Activated CD4-positive, alpha-beta T cell treated with anti-CD3 and anti-CD28 coated beads, Interleukin-2, amount 50 U/mL, for 16 hours (primary cell): ENCODE data around the gene DTWD2.
"Not testable (repeated sequence)": the region's sequence is repeated elsewhere in the genome, so short reads cannot be mapped to it uniquely, and the experiment has no call there.

ENCODE experiments used
- DNase-seq: peaks from one replicate; pipeline ENCODE4 v3.0.0-alpha.2; 2020

Gene DTWD2

DNA sequence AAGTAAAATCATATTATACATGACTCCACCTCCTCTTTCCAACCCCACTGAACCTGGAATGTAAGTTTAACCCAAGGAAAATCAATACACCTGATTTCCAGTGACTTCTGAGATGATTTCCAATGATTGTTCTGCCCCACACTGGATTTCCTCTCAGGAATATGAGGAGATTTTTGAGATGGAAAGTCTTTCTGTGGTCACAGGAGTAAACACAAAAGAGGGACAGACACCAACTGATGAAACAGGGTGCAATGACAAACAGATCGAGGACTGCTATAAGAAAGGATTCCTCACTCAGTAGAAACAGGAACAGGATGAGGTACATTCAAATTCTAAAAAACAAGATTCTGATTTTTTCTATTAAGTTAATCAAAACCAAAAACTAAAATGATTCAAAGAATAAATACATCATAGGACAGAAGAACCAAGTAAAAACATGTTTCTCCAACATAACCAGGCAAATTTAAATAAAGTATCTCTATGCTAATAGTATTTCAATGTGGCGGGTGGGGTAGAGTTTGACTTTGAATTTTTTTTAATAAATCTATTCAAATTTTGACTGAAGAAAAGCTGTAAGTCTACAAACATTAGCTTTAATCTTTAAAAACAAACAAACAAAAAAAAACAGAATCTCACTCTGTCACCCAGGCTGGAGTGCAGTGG lies 42.1 kb downstream of the DTWD2 start:
- no peak for DNase-seq

DNA sequence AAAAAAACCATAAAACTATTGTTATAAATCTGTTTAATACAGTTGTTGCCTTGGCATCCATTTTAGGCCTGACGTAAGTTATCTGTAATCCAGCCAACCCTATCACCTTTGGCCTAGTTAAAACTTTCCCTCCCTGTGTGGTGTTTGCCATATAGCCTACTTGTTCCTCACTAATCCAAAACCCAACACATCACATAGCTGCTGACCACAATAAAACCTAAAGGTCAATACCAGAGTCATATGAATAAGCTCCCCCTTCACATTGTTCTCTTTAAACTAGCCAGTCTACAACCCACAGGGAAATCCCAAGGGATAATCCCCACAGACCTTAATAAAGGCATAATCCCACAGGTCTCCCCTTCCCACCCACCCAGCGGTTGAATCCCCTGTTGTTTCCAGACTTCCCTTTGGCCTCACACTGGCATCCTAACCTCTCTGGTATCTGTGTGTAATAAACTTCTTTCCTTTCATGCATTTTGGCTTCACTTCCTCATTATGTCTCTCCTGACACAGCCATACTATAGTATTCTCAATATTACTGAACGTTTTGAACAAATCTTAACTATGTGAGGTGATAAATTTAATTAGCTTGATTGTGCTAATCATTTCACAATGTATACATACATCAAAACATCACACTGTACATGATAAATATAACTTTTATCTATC lies 50.8 kb downstream of the DTWD2 start:
- DNase-seq: no peak

DNA sequence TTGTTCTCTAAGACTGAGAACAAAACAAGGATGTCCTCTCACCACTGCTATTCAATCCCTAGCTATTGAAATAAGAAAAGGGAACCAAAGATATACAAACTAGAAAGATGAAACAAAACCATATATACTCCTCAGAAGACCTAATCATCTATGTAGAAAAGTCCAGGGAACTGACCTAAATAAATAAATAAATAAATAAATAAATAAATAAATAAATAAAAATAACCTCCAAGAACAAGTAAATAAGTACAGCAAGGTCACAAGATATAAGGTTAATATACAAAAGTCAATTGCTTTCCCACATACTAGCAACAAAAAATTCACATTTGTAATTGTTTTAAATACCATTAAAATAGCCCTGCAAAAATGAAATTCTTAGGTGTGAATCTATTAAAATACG lies 54.6 kb downstream of the DTWD2 start:
- DNase-seq: no peak

DNA sequence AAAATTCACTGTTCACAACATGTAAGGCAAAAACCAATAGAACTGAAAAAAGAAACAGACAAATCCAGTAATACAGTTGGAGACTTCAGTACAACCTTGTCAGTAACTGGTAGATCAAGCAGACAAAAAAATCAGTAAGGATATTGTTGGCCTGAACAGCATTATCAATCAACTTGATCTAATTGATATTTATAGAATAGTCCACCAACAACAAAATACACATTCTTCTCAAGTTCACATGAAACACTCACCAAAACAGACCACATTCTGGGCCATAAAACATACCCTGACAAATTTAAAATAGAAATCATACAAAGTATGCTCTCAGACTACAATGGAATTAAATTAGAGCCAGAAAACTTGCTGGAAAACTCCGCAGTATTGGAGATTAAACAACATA lies 56.8 kb downstream of the DTWD2 start:
- no peak for DNase-seq

DNA sequence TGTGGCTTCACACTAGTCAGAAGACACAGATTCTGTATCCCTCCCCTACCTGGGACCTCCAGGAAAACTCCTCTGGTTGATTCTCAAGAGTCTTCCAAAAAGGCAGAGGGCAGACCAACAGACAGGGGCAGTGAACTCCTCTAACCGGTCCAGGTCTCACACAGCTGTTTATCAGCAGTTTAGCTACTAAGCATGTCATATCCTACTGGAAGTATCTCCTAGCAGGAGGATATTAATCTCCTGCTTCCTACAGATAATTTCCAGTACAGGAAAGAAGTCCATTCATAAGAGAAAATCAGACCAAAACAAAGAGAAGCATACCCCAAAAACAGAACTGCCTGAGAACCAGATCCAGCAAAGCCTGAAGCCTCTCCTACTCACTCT lies 64.3 kb downstream of the DTWD2 start:
- no peak for DNase-seq

DNA sequence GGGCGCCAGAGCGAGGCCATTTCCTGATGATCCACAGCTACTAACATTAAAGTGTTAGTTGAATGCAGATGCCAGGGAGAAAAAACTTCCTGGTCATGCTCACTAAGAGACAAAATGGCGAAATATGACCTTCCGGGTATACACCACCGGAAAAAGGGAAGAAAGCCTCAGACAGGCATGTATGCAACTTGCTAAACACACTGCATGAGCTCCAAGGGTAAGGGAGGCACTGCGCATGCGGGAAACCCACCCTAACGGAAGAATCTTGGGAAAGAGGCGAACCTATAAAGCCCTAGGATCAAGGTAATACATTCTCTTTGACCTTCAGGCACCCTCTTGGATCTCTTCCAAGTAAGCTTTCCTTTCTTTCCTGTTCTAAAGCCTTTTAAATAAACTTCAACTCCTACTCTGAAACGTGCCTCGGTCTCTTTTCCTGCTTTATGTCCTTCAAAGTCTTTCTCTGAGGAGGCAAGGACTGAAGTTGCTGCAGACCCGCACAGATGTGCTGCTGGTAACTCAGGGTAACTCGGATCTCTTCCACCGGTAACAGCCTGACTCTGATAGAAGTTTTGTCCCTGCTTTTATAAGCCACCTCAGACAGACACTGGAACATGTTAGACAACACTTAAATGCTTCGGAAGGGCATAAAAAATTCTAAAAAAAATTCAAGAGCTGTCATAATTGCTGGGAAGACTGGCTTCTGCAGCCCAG lies 64.9 kb downstream of the DTWD2 start:
- no peak for DNase-seq

DNA sequence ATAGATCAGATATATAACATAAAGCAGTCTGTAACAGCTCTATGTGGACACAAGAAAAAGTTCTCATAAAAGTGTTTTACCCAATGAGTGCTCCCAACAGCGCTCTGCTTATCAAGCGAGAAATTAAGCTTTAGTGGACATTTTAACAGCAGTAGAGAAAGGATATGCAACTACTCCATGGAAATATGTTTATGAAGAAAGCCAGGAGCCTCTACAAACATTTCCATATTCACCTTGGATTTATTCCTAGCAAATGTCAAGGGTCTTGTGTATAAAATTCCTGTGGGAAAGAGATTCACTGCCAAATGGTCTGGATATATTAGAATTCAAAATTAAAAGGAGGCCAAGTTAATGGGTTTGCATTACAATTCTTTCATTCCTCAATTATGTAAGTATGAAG lies 66.5 kb downstream of the DTWD2 start:
- no peak for DNase-seq

DNA sequence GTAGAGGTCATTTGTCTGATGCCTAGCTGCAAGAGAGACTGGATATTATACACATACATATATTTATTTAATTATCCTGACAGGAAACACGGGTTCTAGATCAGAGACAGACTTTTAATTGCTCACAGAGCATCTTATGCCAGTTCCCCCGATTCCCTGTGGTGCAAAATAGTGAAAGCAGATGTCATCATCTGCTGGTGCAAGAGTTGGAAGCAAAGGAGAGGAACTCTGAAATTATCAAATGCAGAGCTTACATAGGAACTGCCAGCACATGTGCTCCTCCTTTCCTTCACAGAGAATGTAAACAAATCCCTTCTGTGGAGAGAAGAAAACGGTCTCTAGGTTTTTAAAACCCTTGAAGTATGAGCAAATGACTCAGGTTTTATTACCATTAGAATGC lies 69.3 kb downstream of the DTWD2 start:
- DNase-seq: no peak

DNA sequence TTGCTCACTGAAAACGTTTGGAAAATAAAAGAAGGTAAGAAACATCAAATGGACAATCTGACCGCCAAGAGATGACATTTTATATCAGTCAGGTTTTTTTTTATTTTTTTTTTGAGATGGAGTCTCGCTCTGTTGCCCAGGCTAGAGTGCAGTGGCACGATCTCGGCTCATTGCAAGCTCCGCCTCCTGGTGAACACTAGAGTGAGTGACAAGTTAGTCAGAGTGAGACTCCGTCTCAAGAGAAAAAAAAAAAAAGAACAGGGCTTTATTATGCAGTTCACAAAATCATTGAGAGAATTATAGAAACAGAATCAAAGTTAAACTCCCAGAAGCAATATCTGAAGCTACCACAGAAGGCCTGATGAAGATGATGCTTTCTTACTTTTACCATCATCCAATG lies 70.1 kb downstream of the DTWD2 start:
- no peak for DNase-seq

DNA sequence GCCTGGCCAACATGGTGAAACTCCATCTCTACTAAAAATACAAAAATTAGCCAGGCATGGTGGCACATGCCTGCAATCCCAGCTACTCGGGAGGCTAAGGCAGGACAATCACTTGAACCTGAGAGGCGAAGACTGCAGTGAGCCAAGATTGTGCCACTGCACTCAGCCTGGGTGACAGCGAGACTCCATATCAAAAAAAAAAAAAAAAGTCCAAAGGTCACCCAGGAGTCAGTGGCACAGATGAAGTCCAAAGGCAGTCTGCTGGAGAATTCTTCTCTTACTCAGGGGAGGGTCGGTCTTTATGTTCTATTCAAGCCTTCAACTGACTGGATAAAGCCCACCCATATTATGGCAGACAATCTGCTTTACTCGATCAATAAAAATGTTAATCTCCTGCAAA lies 80.8 kb downstream of the DTWD2 start:
- not testable (repeated sequence) for DNase-seq

DNA sequence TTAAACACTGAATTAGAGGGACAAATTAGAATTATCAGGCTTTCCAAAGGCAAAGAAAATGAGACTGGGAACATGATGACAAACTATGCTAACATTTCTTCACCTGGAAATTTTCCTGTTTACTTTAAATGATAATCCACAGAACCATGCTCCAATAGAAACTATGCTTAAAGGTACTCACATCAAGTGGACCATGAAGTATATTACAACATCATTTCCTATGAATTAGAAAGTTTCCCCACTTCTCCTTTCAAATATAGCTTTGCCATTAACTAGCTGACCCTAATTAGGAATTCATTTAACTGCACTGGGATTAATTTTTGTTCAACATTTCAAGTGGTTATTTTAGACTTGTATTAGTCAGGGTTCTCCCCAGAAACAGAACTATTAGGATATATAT lies 81.4 kb downstream of the DTWD2 start:
- DNase-seq: no peak

DNA sequence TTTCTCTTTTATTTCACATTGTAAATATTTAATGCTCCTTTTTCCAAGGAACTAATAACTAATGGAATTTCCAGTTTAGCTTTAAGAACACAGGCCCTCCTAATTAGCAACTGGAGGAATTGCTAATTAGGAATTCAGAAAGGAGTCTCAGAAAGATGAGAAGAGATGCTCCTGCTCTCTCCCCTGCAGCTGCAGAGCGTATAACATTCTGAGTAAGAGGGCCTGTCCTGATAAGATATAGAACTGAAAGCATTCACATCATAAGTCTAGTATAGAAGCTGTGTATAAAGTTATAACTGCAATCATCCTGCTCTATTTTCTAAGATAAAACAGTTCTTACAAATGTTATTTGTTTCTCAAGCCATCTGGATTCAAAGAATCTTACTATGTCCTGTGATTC lies 83.2 kb downstream of the DTWD2 start:
- no peak for DNase-seq

DNA sequence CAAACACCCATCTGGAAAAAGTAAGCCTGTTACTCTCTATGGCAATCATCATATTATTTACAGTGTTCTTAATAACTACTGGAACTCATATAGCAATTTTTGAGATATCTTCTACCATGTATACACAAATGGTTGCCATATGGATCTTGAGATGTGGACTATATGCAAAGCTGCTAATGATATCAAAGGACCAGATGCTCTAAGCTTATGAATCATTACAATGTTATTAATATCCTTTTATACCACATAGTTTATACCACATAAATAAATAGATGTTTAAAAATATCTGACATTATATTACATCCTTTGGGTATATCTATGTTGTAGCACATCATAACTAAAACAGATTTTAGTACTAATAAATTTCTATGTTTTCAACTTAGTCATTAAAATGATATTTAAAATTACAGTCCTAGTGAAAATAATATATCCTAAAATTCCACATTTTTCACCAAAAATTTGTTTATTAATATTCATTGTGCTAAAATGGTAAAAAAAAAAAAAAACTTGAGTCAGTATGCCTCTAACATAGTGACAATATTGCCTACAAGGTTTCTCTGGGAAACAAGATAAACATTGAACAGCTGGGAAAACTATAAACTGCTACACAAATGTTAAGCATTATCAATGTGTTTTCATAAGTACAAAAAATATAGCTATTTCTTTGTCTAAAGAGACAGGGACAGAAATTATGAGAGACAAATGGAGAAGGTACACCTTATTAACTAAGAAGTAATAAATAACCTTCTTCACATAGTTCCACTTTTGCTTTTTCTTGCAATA lies 85.5 kb downstream of the DTWD2 start:
- no peak for DNase-seq

DNA sequence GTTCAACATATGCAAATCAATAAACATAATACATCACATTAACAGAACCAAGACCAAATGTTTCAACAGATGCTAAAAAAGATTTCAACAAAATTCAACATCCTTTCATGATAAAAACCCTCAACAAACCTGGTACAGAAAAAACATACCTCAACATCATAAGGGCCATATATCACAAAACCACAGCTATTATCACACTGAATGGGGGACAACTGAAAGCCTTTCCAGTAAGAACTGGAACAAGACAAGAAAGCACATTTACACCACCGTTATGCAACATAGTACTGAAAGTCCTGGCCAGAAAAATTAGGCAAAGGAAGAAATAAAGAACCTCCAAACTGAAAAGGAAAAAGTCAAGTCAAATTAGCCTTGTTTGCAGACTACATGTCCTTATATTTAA lies 93.6 kb downstream of the DTWD2 start:
- no peak for DNase-seq

DNA sequence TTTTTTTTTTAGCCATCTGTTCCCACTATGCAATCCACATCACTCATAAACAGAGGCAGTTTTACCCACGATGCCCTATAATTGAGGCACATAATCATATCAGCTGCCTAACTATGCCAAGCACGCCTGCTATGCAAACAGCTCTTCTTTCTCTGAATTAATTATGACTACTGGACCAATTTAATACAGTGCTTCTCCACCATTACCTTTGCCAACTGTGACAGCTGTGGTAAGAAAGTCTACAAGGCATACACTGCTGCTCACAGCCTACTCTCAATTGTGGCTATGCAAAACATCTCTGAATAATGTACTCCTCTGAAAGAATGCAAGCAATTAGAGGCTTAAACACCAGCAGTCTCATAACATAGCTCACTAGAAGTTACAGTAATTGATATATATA lies 97.1 kb downstream of the DTWD2 start:
- DNase-seq: no peak

DNA sequence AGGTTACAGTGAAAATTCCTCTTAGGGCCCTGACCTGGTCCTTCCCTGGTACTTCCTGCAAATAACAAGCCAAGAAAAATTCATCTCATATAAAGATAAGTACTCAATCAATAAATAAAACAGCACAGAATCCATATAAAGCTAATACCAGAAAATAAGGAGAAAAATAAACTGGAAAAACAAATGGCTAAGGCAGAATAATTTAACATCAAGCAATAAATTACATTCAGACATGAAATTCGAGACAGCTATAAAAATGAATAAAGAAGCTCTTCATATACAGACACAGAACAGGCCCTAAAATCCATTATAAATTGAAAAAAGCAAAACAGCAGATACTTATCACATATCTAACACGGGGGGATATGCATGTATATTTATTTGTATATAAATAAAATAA lies 99.2 kb downstream of the DTWD2 start:
- DNase-seq: no peak

DNA sequence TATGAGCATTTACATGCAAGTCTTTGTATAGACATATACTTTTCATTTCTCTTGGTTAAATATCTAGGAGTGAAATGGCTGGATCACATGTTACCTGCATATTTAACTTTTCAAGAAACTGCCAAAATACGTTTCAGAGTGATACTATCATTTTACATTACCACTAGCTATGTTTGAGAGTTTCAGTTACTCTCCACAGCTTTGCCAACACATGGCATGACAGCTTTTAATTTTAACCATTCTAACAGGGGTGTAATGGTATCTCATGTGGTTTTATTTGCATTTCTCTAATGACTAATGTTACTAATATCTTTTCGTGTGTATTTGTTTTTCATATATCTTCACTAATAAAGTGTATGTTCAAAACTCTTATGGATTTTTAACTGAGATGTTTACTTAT lies 99.8 kb downstream of the DTWD2 start:
- DNase-seq: no peak

DNA sequence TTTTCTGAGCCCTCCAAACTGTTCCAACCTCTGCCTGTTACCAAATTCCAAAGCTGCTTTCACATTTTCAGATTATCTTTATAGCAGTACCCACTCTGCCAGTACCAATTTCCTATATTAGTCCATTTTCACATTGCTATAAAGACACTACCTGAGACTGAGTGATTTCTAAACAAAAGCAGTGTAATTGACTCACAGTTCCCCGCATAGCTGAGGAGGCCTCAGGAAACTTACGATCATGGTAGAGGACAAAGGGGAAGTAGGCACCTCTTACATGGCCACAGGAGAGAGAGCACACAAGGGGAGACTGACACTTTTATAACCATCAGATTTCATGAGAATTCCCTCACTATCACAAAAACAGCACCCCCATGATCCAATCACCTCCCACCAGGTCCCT lies 105.0 kb downstream of the DTWD2 start:
- no peak for DNase-seq

DNA sequence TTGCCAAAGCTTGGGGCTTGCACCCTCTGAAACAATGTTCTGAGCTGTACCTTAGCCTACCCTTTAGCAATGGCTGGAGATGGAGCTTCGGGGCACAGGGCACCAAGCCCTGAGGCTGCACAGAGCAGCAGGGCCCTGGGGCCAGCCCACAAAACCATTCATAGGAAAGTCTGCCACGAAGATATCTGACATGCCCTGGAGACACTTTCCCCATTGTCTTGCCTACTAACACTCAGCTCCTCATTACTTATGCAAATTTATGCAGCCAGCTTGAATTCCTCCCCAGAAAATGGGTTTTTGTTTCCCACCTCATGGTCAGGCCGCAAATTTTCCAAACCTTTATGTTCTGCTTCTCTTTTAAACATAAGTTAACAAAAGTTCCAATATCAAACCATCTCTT lies 105.7 kb downstream of the DTWD2 start:
- no peak for DNase-seq

DNA sequence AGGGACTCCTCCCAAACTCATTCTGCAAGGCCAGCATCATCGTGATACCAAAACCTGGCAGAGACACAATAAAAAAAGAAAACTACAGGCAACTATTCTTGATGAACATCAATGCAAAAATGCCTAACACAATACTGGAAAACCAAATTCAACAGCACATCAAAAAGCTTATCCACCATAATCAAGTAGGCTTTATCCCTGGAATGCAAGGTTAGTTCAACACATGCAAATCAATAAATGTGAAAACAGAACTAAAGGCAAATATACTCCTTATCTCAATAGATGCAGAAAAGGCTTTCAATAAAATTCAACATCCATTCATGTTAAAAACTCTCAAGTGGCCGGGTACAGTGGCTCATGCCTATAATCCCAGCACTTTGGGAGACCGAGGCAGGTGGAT lies 111.5 kb downstream of the DTWD2 start:
- not testable (repeated sequence) for DNase-seq

DNA sequence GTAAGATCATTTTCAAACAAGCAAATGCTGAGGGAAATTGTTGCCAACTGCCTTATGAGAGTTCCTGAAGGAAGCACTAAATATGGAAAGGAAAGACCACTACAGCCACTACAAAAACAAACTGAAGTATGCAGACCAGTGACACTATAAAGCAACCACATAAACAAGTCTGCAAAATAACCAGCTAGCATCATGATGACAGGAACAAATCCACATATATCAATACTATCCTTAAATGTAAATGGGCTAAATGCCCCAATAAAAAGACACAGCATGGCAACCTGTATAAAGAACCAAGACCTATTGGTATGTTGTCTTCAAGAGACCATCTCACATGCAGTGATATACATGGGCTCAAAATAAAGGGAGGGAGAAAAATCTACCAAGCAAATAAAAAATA lies 113.2 kb downstream of the DTWD2 start:
- no peak for DNase-seq

DNA sequence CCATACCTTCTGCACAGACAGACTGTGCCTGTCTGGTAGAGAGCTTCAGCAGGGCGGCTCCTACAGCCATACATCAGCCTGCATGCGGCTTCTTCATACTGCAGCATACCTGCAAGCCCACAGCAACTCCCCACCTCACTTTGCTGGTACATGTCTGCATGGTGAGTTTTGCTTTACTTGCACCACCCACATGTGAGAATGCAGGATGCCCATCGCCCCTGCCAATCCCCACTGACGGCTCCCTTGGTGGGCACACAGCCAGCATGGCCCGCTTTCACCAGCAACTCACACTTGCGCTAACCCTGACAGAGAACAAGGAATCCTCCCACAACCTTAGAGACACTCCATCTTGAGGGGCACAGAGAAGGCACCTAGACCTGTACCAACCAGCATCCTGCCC lies 114.9 kb downstream of the DTWD2 start:
- DNase-seq: no peak

DNA sequence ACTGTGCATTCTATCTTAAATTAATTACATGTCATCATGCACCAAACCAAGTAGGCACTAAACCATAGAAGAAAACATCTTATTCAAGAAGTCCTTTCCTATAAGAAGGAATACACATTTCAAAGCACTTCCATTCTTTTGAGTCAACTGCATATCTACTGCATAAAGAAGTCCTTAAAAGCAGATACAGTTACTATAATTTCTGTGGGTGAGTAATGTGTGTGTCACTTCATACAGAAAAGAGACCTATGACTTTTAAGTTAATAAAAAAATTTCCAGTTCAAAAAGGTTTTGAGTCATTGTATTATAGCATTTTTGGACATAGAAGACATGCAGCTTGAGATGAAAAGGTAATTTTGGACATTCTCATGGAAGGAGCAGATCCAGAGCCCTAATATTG lies 125.0 kb downstream of the DTWD2 start:
- no peak for DNase-seq

DNA sequence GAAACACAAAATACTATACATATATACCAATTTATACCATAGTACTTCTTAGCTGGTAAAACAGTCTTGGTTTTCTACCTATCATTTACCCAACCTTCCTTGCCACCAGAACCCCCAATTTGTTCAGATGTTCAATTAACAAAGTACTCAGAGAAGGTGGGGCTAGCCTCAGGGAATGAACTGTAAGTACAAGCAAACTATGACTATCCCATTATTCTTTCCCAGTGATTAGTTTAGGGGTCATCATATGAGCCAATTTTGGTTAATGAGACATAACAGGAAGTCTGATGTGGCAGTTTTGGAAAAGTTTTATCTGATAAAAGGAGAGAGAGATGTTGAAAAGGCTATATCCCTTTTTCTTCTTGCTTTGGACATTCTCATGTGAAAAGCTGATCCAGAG lies 125.8 kb downstream of the DTWD2 start:
- DNase-seq: no peak
